RPMI8226 (cell line): ENCODE data around the gene PDPK1.
"Not testable (repeated sequence)": the region's sequence is repeated elsewhere in the genome, so short reads cannot be mapped to it uniquely, and the experiment has no call there.

Experiments used
- DNase-seq: peaks from one replicate; pipeline ENCODE4 v3.0.0-alpha.2; 2015

The PDPK1 gene

DNA sequence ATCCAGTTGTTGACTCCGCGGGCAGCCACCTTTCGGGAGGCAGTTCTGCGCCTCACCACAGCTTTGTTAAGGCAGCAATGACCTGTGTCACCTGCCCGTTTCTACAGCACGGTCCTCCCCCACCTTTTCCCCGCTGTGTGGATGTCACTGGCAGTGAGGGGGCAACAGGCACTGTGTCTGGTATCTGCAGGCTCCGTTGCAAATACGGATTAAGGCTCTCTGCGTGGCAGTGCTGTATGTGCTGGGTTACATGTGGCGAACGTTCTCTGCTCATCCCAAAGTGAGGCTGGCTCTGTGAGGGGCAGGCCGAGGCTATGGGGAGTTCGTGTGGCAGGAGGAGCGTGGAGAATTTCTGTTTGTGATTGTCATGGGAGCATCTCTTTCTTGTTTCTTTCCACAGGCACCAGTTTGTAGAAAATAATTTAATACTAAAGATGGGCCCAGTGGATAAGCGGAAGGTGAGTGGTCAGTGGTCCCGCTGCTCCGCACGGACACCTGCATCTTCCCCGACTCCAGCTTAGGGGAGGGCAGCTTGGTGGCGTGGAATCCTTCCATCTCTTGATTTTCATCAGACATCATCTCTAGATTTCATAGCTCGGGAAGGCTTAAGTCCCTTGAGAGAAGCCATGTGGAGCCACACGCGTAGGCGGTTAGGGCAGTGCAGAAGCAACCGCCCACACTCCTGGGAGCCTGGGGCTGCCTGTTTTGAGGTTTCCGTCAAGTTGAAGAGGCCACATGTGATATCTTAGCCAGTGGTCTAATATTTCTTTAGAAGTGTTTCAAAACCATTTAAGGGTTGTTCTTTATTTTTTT lies 57.8 kb downstream of the PDPK1 start:
- DNase-seq = no peak

DNA sequence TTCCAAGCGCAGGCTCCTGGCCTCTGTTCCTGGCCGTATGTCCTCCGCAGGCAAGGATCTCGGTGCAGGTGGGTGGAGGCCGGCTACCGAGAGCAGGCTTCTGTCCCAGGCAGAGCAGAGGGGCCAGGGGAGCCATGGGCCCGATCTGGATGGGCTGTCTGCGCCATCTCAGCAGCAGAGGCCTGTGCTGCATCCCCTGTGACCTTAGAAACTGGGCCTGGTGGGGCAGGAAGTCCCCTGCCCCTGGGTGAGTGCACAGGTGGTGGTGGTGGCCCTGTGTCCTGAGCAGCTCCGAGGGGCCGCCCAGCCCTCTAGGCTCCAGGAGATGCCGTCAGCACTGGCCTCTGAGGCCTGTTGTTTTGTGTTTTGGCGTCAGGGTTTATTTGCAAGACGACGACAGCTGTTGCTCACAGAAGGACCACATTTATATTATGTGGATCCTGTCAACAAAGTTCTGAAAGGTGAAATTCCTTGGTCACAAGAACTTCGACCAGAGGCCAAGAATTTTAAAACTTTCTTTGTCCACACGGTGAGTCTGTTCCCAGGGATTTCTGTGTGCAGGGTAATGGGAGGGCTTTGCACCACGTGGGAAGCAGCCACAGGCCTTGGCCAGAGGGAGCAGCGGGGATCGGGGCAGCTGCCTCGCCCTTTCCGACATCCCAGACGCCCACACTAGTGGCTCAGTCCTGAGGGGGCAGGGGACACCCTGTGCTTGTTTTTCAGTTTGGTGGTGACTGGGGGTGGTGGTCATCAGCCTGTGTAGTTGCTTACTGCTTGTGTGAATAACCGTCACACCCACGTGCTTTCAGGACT lies 59.1 kb downstream of the PDPK1 start:
- no peak for DNase-seq

GRCh38 chr16:2597560-2597902 lies 59.7 kb downstream of the PDPK1 start:
- no peak for DNase-seq

DNA sequence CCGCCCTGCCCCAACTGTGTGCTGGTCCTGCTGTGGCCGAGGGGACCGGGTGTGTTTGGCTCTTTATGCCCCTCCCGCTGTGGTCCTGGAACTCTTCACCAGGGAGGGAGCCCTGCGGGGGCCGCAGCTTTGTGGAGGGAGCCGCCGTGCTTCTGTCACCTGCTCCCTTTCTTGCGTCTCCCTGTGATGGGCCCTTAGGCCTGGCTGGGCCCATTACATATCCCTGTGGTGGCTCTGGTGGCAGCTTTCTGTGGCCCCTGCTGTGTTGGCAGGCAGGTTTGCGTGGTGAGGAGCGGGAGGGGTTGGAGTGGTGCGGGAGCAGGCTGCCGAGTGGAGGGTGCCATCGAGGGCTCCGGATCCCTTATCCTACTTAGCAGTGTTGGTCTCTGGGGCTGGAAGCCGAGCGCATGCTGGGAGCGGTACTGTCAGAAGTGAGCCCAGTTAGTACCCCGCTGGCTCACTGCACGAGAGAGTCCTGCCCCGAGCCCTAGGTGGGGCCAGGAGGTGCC lies 60.4 kb downstream of the PDPK1 start:
- no peak for DNase-seq

DNA sequence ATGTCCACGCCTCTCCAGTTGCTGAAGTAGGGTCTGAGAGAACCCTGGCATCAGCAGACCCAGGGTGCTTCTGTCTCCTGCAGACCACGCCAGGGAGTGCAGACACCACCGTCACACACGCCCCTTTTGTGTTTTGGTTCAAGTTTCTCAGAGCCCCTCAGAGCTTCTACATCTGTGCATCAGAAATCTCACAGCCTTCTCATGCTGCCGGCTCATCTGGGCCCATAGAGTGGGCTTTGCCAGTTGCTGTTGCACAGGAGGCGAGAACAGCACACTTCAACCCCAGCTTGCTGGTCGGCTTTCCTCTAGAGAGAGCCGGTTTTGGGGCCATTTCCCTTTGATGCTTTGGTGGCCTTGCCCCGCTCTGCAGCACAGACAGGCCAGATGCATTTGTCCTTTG lies 60.9 kb downstream of the PDPK1 start:
- no peak for DNase-seq

- not testable (repeated sequence) for DNase-seq
Observed at GRCh38 chr16:2599165-2599564, 61.3 kb downstream of the PDPK1 start.

GRCh38 chr16:2599785-2600184 lies 62.0 kb downstream of the PDPK1 start:
- not testable (repeated sequence) for DNase-seq

DNA sequence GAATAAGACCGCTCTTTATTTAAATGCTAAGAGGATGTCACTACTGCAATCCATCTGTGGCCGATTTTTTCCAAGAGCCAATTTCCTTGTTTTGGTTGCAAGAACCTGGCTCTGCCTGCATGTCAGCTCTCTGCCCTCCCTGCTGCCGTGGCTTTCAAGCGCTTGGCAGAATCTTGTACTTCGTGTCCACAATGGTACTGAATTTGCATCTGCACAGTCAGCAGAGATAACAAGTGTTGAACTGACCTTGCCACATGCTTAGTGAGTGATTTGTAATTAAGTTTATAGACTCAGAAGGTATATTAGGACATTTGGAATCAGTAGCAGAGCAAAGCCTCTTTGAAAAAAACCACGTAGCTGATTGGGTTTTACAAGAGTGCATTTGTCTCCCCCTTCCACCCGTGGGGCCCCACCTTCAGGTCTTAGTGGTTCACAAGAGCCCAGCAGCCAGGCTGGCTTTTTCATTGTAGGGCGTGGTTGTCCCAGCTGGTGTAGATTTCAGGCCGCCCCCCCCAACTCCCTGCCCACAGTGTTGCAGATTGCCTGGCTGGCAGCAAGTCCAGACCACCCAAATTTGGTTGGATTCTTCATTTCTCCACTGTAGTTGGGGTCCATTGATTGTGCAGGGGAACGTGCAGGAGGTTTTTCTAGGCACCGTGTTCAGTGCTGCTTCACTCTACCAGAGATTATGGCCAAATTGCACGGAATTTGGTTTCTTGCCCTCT lies 63.6 kb downstream of the PDPK1 start:
- not testable (repeated sequence) for DNase-seq

- DNase-seq = not testable (repeated sequence)
Observed at GRCh38 chr16:2602175-2602574, 64.4 kb downstream of the PDPK1 start.

DNA sequence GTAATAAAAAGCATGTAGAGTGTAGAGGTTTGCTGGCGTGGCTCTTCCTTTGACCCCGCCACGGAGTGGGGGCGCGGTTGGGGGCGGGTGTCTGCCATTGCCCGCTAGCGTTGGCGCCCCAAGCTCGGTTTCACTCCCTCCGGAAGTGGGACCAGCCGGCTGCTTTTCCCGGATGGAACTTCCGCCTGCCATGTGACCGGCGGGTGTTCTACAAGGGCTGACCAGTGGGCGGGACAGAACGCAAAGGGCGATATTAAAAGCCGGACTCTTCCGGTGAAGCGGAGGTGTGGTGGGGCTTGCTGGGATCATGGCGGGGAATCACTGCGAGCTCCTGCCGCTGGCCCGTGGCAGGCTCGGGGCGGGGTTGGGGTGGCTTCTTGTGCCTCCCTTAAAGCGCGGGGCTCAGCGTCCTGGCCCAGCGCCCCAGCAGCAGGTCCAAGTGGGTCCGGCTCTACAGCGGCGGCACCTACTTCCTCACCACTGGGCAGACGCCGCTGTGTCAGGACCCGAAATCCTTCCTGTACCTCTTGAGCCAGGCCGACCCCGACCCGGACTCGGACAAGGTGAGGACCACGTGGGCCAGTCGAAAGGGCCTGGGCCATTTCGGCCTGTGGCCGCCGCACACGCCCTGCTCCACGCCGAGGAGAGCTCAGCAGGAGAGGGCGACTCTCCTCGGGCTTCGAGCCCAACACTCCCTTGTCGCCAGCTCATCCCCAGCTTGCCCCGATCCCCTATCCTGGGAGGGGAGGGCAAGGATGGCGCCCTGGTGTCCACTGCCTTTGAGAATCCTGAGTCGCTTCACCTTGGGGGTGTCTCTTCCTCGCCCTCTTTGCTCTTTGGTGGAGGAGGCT lies 65.6 kb downstream of the PDPK1 start:
- peak; percentile 99 for DNase-seq

DNA sequence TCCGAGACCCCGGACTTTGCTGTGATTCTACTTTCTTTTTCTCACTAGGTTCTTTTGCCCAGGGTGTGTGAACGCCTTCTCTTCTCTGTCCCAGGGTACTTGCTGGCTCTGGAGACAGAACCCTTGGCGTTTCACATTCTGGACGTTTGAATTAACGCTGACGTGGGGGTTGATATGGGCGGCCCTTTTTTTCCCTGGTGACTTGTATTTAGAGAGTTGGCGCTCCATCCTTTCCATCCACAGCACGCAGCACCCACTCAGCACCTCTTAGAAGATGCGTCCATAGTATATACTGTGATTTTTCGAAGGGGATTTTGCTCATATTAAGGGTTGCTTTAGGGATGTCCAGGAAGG lies 66.2 kb downstream of the PDPK1 start:
- DNase-seq = peak; percentile 28

GRCh38 chr16:2606820-2607219 lies 69.0 kb downstream of the PDPK1 start:
- DNase-seq = not testable (repeated sequence)

DNA sequence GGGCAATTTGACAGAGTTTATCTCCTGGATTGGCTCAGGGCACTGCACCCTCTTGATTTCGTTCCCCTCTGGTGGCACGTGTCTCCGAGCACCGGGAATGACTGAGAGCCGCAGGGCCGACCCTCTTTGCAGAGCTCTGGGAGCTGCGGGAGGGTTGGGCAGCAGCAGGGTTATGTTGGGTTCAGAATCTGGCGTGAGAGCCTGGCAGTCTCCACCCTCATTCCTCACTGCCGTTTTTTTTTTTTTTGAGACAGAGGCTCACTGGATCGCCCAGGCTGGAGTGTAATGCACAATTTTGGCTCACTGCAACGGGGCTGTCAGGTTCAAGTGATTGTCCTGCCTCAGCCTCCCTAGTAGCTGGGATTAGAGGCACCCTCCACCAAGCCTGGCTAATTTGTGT lies 71.5 kb downstream of the PDPK1 start:
- DNase-seq = not testable (repeated sequence)

DNA sequence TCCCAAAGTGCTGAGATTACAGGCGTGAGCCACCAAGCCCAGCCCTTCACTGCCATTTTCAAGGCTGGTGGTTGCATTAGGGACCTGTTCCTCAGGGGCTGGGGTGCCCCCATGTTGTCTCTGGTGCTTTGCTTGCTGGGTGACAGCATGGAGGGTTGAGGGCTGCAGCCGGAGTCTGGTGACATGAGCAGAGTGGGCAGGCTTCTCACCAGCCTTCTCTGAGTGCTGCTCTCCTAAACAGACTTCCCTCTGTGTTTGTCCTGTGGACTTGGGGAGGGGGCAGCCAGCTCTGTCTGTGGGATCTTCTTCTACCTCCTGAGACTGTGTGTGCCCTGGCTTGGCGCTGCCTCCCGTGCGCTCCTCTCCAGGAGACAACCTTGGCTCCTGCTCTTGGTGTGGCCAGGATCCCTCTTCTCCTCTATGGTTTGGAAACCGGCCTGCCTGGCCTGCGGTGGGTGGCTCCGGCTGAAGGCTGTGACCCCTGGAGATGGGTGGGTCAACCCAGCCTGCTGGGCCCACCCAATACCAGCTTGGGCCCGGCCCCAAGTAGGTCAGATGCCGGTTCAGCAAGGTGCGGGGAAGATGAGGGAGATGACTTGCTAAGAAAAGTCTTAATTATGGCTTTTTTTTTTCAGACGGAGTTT lies 72.1 kb downstream of the PDPK1 start:
- DNase-seq = no peak

DNA sequence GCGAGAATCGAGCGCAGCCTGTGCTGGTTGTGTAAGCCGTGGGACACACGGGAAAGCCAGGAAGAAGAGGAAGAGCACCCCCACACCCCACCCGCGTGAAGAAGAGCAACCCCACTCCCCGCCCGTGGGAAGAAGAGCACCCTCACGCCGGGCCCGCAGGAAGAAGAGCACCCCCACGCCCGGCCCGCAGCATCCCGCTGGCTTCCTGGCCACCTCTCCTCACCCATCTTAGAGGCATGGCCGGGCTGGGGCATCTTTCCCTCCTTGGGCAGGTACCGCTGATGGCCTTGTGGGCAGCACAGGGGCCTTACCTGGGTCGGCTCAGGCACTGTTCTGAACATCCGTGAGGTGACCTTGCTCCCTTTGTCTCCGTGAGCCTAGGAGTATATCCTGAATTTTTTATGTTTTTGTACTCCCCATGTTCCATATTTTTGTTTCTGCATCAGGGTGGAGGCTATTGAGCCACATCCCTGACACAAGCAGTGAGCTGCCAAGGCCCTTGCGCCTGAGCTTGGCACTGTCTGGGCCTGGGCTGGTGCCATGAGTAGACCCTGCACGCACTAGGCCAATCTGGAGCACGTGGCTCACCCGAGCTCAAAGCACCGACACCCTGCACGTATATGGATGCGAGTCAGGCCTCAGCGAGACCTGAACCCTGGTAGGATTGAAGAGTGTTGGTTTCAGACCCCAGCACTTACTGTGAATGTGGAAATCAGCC lies 73.1 kb downstream of the PDPK1 start:
- no peak for DNase-seq

DNA sequence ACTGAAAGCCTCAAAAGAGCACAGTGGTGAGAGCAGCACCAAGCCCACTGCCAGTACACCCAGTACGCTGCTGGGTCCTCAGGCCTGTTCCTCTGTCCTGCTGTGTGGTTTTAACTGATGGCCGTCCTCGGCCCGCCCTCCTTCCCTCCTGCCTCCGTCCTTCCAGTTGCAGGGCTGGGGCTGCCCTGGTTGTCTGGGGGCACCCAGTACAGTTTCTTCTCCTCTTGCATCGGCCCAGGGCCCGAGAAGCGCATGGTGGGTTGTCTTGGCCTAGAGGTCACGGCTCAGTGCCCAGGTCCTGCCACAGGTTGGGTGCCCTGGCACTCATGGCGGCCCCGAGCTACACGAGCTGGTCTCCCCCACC lies 73.7 kb downstream of the PDPK1 start:
- no peak for DNase-seq

DNA sequence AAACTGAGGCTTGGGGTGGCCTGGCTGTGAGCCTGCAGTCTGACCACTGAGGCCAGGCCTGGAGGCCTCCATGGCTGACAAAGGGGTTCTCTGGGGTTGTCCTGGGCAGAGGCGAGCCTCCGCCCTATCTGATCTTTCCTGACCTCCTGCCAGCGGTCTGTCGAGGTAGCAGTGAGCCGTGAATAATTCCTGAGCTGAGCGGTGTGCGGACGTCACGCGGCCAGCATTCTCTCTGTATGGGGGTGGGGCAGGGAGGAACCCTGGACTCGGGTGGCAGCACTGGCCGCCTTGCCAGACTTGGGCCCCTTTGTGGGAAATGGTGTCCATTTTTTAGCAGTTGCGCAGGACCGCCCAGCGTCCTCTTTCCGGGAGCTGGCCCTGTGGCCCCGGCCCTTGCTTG lies 74.1 kb downstream of the PDPK1 start:
- not testable (repeated sequence) for DNase-seq

DNA sequence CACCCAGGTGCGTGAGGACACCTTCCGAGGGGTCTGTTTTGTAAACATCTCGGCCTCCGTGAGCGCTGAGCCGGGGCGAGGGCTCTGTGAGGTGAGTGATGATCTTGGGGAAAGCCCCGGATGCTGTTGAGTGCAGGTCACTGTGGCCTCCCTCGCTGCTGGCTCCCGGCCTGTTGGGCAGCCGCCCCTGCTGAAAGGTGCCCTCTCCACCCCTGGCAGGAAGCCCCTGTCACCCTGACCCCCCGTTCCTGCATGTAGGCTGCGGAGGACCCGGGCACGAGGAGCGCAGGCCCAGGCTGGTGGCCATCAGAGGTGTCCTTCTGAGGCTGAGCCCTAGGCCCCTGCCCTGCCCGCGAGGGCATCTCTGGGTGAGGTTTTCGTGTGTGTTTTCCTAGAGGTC lies 75.4 kb downstream of the PDPK1 start:
- DNase-seq = not testable (repeated sequence)

- DNase-seq = no peak
Observed at GRCh38 chr16:2614761-2615191, 77.0 kb downstream of the PDPK1 start.

DNA sequence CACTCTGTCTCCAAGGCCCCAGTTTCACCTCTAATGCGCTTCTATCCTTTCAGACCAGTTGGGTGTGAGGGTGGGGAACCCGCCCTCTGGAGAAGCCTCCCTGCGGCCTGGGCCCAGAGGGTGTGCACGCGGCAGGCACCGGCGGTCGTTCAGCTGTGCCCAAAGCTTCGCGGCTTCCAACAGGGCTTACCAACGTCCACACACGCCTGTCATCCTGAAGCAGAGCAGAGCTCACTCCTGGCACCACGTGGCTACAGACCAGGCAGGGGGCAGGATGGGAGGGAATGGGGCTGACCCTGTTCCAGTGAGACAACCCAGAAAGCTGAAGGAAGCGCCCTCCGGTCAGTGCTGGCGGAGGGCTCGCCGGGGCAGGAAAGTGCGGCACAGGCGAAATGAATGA lies 81.1 kb downstream of the PDPK1 start:
- not testable (repeated sequence) for DNase-seq

DNA sequence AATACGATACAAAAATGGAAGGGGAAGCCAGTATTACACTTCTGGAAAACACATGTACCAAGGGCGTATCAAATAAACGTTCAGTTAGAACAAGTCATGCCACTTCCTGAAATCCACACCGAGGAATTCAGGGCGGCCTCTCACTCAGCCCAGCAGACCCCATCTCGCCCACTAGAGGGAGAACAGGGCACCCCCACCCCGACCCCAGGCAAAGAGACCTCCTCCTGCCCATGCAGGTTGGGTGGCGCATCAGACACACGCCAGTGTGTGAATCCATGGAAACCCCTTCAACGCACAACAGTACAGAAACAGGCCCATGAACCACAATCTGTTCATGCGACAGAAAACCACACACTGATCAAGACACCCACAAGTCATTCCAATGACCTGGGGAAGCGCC lies 81.8 kb downstream of the PDPK1 start:
- not testable (repeated sequence) for DNase-seq
